ENCODE data around the gene PLSCR5.

PLSCR5 gene, protein sequence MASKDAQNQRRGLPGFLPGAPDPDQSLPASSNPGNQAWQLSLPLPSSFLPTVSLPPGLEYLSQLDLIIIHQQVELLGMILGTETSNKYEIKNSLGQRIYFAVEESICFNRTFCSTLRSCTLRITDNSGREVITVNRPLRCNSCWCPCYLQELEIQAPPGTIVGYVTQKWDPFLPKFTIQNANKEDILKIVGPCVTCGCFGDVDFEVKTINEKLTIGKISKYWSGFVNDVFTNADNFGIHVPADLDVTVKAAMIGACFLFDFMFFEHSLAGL

DNA sequence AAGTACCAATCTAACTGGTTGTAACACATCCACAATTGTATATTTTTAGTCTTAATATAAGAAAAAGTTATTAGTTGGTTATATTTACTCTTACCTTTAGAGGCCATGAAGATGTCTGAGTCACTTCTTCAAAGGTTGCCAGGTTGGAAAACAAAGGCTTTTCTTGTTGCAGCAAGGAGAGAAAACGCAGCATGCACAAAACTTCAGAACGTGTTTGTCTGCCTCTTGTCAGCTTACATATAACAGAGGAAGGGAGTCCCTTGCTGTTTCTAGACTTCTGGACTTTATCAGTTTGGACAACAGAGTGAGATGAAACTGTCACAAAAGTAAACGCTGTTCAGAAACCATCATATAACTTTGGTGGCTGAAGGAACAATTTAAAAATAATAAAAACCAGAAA lies at the start of gene PLSCR5:
PLSCR5 (minus strand) TSS at position 241 of the 400 bp plus-strand sequence; CDS start at position 107, 134 bp downstream.
- TF ChIP-seq, protein P1, sequence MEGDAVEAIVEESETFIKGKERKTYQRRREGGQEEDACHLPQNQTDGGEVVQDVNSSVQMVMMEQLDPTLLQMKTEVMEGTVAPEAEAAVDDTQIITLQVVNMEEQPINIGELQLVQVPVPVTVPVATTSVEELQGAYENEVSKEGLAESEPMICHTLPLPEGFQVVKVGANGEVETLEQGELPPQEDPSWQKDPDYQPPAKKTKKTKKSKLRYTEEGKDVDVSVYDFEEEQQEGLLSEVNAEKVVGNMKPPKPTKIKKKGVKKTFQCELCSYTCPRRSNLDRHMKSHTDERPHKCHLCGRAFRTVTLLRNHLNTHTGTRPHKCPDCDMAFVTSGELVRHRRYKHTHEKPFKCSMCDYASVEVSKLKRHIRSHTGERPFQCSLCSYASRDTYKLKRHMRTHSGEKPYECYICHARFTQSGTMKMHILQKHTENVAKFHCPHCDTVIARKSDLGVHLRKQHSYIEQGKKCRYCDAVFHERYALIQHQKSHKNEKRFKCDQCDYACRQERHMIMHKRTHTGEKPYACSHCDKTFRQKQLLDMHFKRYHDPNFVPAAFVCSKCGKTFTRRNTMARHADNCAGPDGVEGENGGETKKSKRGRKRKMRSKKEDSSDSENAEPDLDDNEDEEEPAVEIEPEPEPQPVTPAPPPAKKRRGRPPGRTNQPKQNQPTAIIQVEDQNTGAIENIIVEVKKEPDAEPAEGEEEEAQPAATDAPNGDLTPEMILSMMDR (IDR thresholded peaks at IDR 0.05) = no peak

DNA sequence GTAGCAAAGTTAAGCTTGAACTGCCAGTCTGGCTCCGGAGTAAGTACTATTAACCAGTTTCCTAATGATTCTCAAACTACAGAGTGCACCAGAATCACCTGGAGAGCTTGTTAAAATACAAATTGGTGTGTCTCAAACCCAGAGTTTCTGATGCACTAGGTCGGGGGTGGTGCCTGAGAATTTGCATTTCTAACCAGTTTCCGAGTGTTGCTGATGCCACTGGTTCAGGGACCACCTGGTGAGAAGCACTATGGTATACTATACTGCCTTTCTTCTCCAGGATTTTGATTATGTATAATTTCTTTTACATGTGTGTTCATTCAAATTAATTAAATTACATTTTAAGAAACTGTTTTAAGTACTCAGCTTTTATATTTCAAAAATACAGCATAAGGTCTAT lies 48.8 kb upstream of the PLSCR5 start:
- TF ChIP-seq, protein P1 (IDR thresholded peaks at IDR 0.05) = no peak

DNA sequence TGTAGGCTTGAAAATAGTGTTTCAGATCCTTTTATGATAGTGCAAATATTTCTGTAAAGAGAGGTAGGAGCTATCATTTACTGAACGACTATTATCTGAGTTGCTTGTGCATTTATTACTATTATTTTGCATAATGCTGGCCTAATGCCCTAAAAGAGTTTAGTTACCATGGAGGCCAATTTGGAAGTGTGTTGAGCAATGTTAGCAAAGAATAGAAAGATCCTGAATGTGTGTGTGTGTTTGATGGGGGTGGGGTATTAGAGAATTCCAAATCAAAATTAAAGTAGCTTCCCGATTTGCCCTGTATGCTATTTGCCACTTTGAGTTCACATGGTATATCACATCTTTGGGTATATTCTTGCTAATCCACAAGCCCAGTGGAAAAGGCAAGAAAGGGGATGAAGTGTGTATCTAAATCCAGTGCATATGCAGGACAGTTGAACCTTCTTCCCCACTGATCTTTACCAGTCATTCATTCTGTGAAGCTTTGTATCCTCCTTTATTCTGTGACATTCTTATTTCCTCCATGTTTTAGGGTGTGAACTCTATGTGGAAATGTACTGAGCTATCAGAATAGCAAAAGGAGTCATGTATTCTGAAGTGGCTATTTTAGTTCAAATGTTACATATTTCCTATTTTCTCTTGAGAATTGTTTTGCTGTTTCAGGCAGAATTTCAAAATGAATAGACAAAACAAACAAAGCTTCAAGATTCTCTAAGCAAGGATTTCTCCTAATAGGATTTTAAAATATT lies 45.7 kb upstream of the PLSCR5 start:
- TF ChIP-seq, protein P1 (IDR thresholded peaks at IDR 0.05) = no peak

DNA sequence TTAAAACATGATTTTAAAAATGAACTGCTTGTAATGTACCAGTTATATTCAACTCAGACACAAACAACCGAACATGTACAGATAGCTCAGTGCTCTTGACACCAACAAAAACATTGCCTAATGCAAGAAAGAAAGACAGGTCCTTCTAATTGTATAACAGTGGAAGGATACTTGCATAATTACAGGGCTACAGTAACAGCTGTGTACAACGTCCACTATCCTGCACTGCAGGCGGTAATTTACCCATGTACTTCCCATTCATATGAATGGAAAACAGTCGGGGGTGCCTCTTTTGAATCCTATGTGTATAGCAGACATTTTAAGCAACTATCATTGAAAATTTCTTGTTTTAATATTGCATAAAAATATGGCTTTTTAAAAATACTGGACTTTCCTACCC lies 41.1 kb upstream of the PLSCR5 start:
- TF ChIP-seq, protein P1 (IDR thresholded peaks at IDR 0.05) = no peak

DNA sequence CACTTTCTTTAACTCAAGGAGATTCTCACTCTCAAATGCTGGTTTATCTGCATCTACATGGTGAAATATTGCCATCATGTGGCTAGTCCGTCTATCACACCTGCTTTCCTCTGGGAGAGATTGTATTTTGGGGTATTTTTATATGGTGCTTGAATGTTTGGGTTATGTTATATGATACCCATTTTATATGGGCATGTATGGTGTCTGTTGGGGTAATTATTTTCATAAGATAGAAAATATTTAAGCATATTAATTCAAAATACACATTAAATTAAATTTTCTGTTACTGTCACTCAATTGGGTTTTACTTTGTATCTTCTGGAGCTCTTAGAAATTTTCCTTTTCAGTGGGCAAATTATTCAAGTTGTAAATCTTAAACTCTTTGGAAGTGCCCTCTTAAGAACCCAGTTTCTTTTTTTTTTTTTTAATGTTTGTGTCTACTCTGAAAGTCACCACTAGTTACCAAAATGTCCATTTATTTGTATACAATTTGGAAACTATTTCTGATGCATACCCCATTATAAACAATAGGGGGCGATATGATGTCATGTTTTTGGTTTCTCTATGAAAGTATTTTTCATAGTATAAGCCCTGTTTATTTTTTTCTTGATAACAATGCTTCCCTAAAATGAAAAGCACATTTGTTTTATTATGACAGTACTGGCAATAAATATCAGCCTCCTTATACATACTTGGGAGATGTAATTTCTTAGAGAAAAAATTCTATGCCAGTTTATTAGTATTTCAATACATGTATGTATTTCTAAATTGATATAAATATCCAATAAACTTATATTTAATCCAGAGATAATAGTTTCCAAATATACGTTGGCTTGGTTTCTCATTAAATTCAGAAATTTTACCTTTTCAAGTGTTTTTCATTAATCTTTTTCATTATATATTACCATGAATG lies 36.1 kb upstream of the PLSCR5 start:
- TF ChIP-seq, protein P1 (IDR thresholded peaks at IDR 0.05) = peak; percentile 65

DNA sequence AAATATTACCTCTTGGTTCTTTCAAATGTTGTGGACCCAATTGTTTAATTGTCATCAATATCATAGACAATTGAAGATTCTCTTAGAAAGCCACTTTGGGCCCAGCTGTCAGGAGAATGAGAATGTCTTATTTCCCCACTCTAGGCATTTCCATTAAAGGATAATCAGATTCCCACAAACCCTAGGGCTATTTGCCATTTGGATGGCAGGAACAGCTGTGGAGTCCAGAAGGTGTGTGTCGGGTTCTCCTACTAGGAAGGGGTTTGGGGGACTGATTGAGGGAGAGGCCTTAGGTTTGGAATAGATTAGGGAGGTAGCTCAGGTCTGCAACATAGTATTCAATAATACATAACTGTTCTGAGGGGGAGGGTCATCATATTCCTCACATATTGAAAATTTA lies 35.2 kb upstream of the PLSCR5 start:
- TF ChIP-seq, protein P1 (IDR thresholded peaks at IDR 0.05) = no peak

DNA sequence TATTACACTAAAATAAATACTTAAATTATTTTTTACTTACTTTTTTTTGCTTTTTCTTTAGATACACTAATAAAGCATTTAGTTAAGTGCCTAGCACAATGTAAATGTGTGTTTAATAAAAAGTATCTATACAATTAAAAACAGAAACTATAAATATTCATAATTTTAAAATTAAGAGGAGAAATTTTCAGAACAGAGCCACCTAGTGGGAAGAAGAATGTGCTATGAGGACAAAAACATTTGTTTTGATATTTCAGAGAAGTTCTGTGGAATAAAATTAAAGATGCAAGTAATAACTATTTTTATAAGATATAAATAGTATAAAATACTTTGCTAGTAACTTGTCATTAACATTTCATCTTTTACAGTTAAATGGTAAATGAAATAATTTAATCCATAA lies 33.6 kb upstream of the PLSCR5 start:
- TF ChIP-seq, protein P1 (IDR thresholded peaks at IDR 0.05) = peak; percentile 41

Measured in LNCAP (cell line).